Transverse colon (tissue), 3 donors: ENCODE data around the gene SMG6.

ENCODE experiments used
- CTCF ChIP-seq, 5 experiments: fragments of 200-600 bp in 3 of 5; fragments of 450-650 bp in 2 of 5; sonication (generic) in 3 of 5; IDR thresholded peaks; 1 replicate in 2 of 5; 2 replicates in 3 of 5; pipeline ENCODE4 v1.5.1; 2016 to 2017; ENCODE audit warnings: antibody characterized with exemption in 5 of 5, inconsistent platforms in 3 of 5, mild to moderate bottlenecking in 2 of 5, moderate library complexity in 1 of 5
- POLR2A ChIP-seq: fragments of 450-650 bp; IDR thresholded peaks from one replicate; pipeline ENCODE4 v1.6.1; 2016; ENCODE audit warnings: antibody characterized with exemption, mild to moderate bottlenecking, moderate library complexity

- TF ChIP-seq POLR2A: no peak
- TF ChIP-seq CTCF (IDR thresholded peaks at IDR 0.05): no peak
Observed at GRCh38 chr17:2105663-2106062, 197.9 kb downstream of the SMG6 start.
